ENCODE data around the gene SLC66A2. TPM values are rescaled to one million over a fixed set of nuclear protein-coding genes. Genes with fewer than 3 reads are reported as not detected.
A peak's percentile ranks its signal among the peaks of the same experiment; 100 is the strongest.

The SLC66A2 gene
- total and polyA plus RNA-seq, 2 of the 13 experiments (the other 11 are each of a cell fraction or from before 2014, with no cell fraction given) = 33.5 to 41.9 TPM

- TF ChIP-seq, protein P1, sequence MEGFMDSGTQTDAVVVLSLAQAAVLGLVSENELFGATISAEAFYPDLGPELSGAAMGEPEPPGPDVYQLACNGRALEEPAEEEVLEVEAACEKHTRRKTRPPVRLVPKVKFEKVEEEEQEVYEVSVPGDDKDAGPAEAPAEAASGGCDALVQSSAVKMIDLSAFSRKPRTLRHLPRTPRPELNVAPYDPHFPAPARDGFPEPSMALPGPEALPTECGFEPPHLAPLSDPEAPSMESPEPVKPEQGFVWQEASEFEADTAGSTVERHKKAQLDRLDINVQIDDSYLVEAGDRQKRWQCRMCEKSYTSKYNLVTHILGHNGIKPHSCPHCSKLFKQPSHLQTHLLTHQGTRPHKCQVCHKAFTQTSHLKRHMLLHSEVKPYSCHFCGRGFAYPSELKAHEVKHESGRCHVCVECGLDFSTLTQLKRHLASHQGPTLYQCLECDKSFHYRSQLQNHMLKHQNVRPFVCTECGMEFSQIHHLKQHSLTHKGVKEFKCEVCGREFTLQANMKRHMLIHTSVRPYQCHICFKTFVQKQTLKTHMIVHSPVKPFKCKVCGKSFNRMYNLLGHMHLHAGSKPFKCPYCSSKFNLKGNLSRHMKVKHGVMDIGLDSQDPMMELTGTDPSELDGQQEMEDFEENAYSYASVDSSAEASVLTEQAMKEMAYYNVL (CRISPR knock-in tag; IDR thresholded peaks at IDR 0.05; ENCODE audit: borderline replicate concordance) = peak; percentile 53; the same call in 1 of the 2 replicates
- TF ChIP-seq RARA (CRISPR knock-in tag; IDR thresholded peaks at IDR 0.05) = peak; percentile 89
- TF ChIP-seq GATAD1 (CRISPR knock-in tag; IDR thresholded peaks at IDR 0.05) = peak; percentile 53
- peak; percentile 41; the same call in 1 of the 2 replicates for TF ChIP-seq YEATS4 (CRISPR knock-in tag; IDR thresholded peaks at IDR 0.05; ENCODE audit: borderline replicate concordance)
- TF ChIP-seq ZNF484 (CRISPR knock-in tag; IDR thresholded peaks at IDR 0.05; ENCODE audit: borderline replicate concordance, low read depth) = no peak
- TF ChIP-seq IRF2 (CRISPR knock-in tag; IDR thresholded peaks at IDR 0.05) = peak; percentile 67
- TF ChIP-seq MIXL1 (CRISPR knock-in tag; IDR thresholded peaks at IDR 0.05) = peak; percentile 67; the same call in 1 of the 2 replicates
- TF ChIP-seq FOSL2 (CRISPR knock-in tag; IDR thresholded peaks at IDR 0.05) = 0 out of 2 replicates have a peak, but pooled peaks have one; percentile 28
- TF ChIP-seq ZBTB25 (CRISPR knock-in tag; IDR thresholded peaks at IDR 0.05) = 0 out of 2 replicates have a peak, but pooled peaks have one; percentile 33
- TF ChIP-seq, protein P2, sequence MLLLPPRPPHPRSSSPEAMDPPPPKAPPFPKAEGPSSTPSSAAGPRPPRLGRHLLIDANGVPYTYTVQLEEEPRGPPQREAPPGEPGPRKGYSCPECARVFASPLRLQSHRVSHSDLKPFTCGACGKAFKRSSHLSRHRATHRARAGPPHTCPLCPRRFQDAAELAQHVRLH (CRISPR knock-in tag; IDR thresholded peaks at IDR 0.05; ENCODE audit: borderline replicate concordance, low read depth) = peak; percentile 37; the same call in 1 of the 2 replicates
- 0 out of 2 replicates have a peak, but pooled peaks have one; percentile 38 for TF ChIP-seq ZNF121 (CRISPR knock-in tag; IDR thresholded peaks at IDR 0.05)
- TF ChIP-seq HDAC1 (CRISPR knock-in tag; IDR thresholded peaks at IDR 0.05) = peak; percentile 64; the same call in 1 of the 2 replicates
- TF ChIP-seq, protein P3, sequence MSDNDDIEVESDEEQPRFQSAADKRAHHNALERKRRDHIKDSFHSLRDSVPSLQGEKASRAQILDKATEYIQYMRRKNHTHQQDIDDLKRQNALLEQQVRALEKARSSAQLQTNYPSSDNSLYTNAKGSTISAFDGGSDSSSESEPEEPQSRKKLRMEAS (IDR thresholded peaks at IDR 0.05) = peak; percentile 52; the same call in 1 of the 2 replicates
- no peak for TF ChIP-seq AGO2 (optimal IDR thresholded peaks at IDR 0.05; ENCODE audit: low read depth, low read length)
- TF ChIP-seq ZNF891 (CRISPR knock-in tag; IDR thresholded peaks at IDR 0.05) = no peak
- TF ChIP-seq ZNF12 (CRISPR knock-in tag; IDR thresholded peaks at IDR 0.05) = peak; percentile 49; the same call in 1 of the 2 replicates
- TF ChIP-seq KLF16 (CRISPR knock-in tag; IDR thresholded peaks at IDR 0.05) = peak in 1 of 2 experiments; percentile 36; a peak in 1 of 4 replicates
- TF ChIP-seq YEATS2 (CRISPR knock-in tag; IDR thresholded peaks at IDR 0.05; ENCODE audit: borderline replicate concordance) = peak; percentile 46; the same call in 1 of the 2 replicates
- TF ChIP-seq, protein P4, sequence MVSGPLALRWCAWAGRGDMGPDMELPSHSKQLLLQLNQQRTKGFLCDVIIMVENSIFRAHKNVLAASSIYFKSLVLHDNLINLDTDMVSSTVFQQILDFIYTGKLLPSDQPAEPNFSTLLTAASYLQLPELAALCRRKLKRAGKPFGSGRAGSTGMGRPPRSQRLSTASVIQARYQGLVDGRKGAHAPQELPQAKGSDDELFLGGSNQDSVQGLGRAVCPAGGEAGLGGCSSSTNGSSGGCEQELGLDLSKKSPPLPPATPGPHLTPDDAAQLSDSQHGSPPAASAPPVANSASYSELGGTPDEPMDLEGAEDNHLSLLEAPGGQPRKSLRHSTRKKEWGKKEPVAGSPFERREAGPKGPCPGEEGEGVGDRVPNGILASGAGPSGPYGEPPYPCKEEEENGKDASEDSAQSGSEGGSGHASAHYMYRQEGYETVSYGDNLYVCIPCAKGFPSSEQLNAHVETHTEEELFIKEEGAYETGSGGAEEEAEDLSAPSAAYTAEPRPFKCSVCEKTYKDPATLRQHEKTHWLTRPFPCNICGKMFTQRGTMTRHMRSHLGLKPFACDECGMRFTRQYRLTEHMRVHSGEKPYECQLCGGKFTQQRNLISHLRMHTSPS (CRISPR knock-in tag; IDR thresholded peaks at IDR 0.05; ENCODE audit: low read depth) = 0 out of 2 replicates have a peak, but pooled peaks have one; percentile 21
- TF ChIP-seq, protein P5, sequence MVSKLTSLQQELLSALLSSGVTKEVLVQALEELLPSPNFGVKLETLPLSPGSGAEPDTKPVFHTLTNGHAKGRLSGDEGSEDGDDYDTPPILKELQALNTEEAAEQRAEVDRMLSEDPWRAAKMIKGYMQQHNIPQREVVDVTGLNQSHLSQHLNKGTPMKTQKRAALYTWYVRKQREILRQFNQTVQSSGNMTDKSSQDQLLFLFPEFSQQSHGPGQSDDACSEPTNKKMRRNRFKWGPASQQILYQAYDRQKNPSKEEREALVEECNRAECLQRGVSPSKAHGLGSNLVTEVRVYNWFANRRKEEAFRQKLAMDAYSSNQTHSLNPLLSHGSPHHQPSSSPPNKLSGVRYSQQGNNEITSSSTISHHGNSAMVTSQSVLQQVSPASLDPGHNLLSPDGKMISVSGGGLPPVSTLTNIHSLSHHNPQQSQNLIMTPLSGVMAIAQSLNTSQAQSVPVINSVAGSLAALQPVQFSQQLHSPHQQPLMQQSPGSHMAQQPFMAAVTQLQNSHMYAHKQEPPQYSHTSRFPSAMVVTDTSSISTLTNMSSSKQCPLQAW (CRISPR knock-in tag; IDR thresholded peaks at IDR 0.05) = 0 out of 2 replicates have a peak, but pooled peaks have one; percentile 47
- TF ChIP-seq NR0B2 (CRISPR knock-in tag; IDR thresholded peaks at IDR 0.05) = no peak
Observed at GRCh38 chr18:79947881-79948610, 3.4 kb downstream of the SLC66A2 start (continued).
